NB4 (cell line): Measurements from ENCODE around the gene PLAC8L1.

ENCODE experiments used
- MYC ChIP-seq: IDR thresholded peaks from 2 replicates; pipeline ENCODE4 v1.6.1; 2011; ENCODE audit warnings: low read depth, low read length
- POLR2A ChIP-seq: IDR thresholded peaks from 2 replicates; pipeline ENCODE4 v1.6.1; 2011; ENCODE audit warnings: mild to moderate bottlenecking; ENCODE audit not compliant: insufficient read length; ENCODE audit errors: extremely low read depth
- TF ChIP-seq, protein P1 (sequence below): IDR thresholded peaks from one replicate; pipeline ENCODE4 v1.5.1; 2012; ENCODE audit warnings: low read depth, low read length
- TF ChIP-seq, protein P2 (sequence below): IDR thresholded peaks from 2 replicates; pipeline ENCODE4 v1.6.1; 2011; ENCODE audit warnings: low read depth, low read length

DNA sequence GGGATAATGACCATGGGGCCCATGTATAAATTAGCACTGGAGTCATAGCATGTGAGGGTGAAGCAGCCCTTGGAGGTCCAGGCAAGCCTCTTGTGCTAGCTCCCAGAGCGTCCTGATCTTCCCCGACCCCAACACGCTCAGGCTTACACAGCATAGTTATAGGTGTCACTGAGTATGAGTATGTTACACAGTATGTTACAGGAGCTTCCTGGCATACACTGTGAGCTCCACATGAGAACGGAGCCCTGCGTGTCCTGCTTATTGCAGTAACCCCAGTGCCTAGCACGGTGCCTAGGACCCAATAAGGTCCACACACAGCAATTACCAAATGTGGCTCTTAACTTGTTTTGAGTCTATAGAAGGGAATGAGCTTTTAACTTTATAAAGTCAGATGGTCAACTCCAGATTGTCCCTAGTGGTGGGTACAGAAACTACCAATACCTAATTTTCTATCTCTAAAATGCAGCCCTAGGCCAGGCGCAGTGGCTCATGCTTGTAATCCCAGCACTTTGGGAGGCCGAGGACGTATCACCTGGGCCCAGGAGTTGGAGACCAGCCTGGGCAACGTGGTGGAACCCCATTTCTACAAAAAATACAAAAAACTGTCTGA, 64.1 kb downstream of the PLAC8L1 start:
- TF ChIP-seq POLR2A (no peak), MYC (no peak)
- TF ChIP-seq, protein P1, sequence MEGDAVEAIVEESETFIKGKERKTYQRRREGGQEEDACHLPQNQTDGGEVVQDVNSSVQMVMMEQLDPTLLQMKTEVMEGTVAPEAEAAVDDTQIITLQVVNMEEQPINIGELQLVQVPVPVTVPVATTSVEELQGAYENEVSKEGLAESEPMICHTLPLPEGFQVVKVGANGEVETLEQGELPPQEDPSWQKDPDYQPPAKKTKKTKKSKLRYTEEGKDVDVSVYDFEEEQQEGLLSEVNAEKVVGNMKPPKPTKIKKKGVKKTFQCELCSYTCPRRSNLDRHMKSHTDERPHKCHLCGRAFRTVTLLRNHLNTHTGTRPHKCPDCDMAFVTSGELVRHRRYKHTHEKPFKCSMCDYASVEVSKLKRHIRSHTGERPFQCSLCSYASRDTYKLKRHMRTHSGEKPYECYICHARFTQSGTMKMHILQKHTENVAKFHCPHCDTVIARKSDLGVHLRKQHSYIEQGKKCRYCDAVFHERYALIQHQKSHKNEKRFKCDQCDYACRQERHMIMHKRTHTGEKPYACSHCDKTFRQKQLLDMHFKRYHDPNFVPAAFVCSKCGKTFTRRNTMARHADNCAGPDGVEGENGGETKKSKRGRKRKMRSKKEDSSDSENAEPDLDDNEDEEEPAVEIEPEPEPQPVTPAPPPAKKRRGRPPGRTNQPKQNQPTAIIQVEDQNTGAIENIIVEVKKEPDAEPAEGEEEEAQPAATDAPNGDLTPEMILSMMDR: peak; percentile 30
- TF ChIP-seq, protein P2, sequence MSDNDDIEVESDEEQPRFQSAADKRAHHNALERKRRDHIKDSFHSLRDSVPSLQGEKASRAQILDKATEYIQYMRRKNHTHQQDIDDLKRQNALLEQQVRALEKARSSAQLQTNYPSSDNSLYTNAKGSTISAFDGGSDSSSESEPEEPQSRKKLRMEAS: no peak
